HL-60/S4 (cell line): ENCODE measurements around the gene FOXN4.

Experiments
- in situ Hi-C: fragments of 300-500 bp; cut with MboI; formaldehyde crosslinking; loops from 2 replicates; pipeline ENCODE4 v1.14.3; 2022; ENCODE audit warnings: low sequenced_read_pairs

FOXN4 gene

GRCh38 chr12:109284392-109284791, 24.7 kb downstream of the FOXN4 start:
- in situ Hi-C loops, result no loop called here

DNA sequence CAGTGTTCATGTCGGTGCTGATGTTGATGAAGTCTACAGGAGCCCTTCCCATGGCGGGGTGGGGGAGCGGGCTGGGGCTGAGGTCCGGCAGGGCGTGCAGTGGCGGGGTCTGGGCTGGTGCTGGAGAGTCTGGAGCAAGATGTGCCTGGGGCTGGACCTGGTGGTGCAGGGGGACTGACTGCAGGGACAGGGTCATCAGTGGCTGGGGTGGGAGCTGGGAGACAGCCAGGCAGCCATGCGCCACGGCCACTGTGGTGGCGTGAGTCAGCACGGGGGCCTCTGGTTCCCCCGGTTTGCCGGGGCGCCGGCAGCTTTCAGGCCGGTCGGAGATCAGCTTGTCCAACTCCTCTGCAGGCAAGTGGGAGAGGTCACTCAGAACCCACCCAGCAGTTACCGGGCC, 27.6 kb downstream of the FOXN4 start:
- in situ Hi-C loops, result no loop called here

GRCh38 chr12:109279525-109279924, 29.6 kb downstream of the FOXN4 start:
- in situ Hi-C loops, result no loop called here

DNA sequence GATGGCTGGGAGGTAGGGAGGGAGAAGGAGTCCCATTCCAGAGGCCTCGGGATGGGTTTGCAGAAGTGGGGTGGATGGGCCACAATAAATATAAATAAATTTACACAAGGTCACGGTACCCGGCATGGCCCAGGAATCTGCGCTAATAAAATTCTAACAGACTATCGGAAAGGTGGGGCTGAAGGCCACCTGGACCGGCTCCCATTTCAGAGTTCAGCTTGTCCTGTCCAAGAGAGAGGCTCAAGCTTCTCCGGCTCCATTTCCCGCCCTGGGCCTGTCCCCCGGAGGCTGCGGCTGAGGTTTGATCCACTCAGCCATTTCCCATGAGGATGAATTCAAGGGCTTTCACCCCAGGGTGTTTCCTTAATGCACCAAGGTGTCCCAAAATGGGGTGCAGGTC, 30.2 kb downstream of the FOXN4 start:
- in situ Hi-C loops, result no loop called here

- in situ Hi-C loops, result no loop called here
Measured at GRCh38 chr12:109277899-109278762, 31.0 kb downstream of the FOXN4 start.

DNA sequence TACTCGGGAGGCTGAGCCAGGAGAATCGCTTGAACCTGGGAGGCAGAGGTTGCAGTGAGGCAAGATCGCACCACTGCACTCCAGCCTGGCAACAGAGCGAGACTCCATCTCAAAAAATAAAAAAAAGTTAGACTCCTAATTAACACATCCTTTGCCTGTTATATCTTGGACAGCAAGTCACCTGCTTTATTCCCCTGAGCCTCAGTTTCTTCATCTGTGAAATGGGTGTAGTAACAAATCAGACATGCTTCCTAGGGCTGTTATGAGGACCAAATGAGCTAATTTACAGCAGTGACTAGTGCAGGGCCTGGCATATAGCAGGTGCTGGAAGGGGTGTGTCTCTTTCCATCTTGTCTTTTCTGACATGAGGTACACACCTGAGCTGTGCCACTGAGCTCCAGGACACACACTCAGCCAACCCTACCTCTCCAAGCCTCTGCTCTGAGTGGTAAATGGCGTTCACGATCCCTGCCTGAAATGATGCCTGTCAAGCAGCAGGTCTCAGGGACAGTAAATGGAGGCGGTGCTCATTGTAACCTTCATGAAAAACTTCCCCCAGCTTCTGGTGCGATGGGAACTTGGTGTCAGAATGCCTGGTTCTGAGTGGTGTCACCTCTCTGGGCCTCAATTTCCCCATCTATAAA, 31.7 kb downstream of the FOXN4 start:
- in situ Hi-C loops, result no loop called here

DNA sequence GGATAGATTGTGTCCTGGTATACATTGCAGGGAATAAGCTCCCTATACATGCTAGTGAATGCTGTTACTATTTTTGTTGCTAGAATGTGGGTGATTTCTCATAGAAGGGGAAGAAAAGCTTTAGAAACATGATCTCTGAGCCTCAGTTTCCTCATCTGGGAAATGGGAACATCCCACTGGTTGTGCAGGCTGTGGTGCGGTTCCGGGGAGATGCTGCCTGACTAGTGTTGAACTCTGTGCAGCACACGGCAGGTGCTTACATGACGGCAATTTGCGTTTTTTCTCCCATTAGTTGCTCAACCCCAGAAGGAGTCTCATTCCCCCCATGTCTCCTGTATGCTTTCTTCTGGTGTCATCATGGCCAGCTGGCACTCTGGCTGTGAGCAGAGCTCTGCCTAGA, 32.9 kb downstream of the FOXN4 start:
- in situ Hi-C loops, result no loop called here

- in situ Hi-C loops, result no loop called here
Measured at GRCh38 chr12:109275173-109275572, 33.9 kb downstream of the FOXN4 start.

GRCh38 chr12:109274381-109274780, 34.7 kb downstream of the FOXN4 start:
- in situ Hi-C loops, result no loop called here

GRCh38 chr12:109273354-109273753, 35.7 kb downstream of the FOXN4 start:
- in situ Hi-C loops, result no loop called here

DNA sequence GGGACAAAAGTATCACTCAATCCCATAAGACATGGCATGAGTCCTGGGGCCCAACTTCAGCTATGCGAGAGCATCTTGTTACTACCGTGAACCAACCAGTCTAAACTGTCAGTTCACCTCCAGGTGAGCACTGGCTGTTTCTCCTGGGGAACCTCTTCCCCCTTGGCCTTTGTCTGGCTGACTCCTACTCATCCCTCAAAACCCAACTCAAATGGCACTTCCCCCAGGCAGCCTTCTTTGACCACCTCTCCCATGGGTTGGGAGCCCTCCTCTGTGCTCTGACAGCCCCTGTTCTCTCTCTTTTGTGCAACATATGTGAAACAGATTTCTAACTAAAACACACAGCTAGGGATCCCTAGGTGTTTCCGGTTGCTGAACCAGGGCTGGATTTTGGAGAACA, 37.7 kb downstream of the FOXN4 start:
- in situ Hi-C loops, result no loop called here

DNA sequence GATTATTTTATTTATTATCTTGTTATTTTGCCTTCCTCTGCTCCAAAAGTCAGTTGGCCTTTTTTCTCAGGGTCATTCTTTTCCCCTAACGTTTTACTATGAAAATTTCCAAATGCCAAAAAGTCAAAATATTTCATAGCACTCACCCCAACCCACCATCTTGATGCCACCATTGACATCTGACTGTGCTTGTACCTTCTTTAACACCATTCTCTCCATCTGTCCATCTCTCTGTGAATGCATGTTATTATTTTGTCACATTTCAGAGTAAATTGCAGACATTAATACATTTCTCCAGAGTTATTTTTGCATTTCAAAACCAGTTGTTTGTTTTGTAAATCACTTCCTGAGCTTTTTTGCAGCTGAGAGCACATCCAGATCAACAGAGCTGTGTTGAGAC, 38.6 kb downstream of the FOXN4 start:
- in situ Hi-C loops, result no loop called here

GRCh38 chr12:109269428-109269827, 39.7 kb downstream of the FOXN4 start:
- in situ Hi-C loops, result no loop called here

DNA sequence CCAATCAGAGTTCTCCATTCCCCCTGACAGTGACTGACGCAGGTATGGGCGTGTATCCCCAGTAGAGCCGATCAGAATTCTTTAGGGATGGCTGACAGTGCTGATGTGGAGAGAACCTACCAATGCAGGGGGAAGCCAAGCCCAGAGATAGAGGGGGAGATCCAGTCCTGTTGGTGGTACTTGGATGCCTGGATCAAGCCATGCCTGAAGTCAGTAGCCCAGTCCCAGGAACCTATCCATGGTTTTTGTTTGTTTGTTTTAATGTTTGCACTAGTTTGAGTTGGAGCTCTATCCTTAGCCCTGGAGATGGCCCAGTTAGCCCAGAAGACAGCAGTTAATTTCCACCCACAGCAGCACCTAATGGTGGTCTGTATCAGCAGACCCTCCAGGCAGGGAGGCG, 40.2 kb downstream of the FOXN4 start:
- in situ Hi-C loops, result no loop called here

DNA sequence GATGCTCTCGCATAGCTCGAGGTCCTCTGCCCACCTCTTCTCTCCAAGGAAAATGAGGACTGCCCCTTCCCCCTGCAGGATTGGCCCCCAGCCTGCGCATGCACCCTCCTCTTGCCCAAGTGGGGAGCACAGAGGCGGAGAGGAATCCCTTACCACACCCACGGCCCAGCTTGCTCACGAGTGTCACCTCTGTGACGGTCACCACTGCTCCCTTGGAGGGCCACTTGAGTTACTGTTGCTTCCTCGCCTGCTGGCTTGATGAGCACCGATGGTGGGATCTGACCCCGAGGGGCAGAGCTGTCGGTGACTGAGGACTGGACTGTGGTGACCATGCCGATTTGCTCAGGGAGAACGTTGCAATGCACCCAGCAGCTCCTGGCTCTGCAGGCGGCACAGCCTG, 41.7 kb downstream of the FOXN4 start:
- in situ Hi-C loops, result no loop called here

- in situ Hi-C loops, result no loop called here
Measured at GRCh38 chr12:109266106-109266879, 42.8 kb downstream of the FOXN4 start.

DNA sequence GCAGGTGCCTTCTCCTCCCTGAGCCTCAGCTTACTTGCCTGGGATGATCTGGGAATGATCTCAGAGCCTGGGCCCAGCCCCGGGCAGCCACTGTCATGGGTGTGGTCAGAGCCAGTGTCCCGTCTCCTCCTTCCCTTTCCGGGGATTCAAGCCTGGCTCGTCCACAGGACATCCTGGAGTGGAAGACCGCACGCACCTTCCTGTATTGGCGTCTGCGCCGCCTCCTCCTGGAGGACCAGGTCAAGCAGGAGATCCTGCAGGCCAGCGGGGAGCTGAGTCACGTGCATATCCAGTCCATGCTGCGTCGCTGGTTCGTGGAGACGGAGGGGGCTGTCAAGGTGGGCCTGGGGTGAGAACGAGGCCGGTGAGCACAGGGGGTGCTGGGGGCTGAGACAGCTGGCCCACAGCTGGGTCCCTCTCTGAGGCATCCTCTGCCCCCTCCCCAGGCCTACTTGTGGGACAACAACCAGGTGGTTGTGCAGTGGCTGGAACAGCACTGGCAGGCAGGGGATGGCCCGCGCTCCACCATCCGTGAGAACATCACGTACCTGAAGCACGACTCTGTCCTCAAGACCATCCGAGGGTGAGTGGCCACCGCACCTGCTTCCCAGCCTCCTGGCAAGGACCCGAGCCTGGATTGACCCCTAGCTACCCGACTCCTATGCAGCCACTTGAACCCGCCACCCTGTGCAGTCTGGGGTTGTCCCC, 44.0 kb downstream of the FOXN4 start:
- in situ Hi-C loops, result loop anchor here (5.0 kb wide), 1 partner anchor 122 kb away; no protein-coding TSS in a partner anchor

DNA sequence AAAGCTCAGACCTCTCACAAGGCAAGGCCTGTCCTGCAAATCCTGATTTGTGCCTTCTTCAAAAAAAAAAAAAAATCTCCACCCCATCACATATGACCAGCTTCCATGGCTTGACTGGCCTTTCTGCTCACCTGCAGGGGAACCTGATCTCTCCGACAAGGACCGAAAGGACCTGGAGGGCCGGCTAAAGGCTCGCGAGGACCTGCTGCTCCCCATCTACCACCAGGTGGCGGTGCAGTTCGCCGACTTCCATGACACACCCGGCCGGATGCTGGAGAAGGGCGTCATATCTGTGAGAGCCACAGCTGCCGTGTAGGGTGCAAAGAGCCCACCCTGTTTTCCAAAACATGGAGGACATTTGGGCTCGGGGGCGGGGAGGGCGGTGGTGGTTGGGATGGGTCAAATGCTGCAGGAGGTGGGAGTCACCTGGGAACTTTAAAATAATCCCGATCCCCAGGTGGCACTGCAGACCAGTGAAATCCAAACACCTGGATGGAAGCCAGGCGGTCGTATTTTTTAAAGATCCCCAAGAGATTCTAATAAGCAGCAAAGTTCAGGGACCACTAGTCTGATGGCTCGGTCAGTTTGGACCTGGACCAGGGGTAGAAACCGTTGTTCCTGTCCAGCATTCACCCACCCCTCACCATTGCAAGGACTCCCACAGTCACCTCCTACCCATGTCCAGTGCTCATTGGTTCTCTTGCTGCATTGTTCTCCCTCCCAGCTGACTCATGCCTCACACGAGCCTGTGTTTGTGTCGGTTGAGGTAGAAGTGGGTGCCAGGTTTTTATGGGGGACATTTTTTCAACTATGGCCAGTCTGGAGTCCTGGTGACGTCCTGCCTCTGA, 44.8 kb downstream of the FOXN4 start:
- in situ Hi-C loops, result loop anchor here (5.0 kb wide), 1 partner anchor 123 kb away; no protein-coding TSS in a partner anchor

DNA sequence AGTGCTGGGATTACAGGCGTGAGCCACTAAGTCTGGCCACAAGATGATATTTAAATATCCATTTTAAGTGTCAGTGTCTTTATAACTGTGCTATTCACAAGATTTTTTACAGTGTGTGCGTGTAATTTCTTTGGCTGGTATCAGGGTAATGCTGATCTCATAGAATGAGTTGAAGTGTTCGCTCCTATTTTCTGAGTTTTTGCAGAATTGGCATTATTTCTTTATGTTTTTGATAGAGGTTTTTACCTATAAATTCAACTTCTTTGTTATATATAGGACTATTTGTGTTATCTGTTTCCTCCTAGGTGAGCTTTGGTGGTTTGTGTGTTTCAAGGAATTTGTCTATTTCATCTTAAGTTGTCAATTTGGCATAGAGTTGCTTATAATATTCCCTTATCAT, 45.6 kb downstream of the FOXN4 start:
- in situ Hi-C loops, result loop anchor here (5.0 kb wide), 1 partner anchor 124 kb away; no protein-coding TSS in a partner anchor

DNA sequence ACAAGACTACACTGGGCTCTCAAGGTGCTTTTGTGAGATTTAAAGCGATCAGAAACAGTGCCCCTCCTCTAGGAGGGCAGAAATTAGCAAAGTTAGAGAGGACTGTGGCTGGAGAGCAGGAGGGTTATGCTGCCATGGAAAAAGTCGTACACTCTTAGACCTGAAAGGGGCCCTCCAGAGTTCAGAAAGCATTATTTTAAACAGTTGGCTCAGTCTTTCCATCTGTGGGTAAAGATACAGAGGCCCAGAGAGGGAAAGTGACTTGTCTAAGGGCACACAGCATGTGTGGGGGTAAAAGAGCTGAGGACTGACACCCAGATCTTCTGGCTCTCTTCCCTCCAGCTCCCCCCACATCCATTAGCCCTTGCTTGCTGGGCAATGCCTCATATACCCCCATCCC, 47.1 kb downstream of the FOXN4 start:
- in situ Hi-C loops, result loop anchor here (5.0 kb wide), 1 partner anchor 125 kb away; no protein-coding TSS in a partner anchor
